K562 (cell line): Measurements from ENCODE around the gene PRODH2.

Experiments used
- ELF4 ChIP-seq: fragments of 450-650 bp; formaldehyde crosslinking; IDR thresholded peaks from 2 replicates; pipeline ENCODE4 v1.4.0; 2022; ENCODE audit warnings: missing genetic modification characterization
- EP300 ChIP-seq: IDR thresholded peaks from 2 replicates; pipeline ENCODE4 v1.6.1; 2012; ENCODE audit warnings: low read length, improper control_type of control experiment
- GTF2A2 ChIP-seq: IDR thresholded peaks from 2 replicates; pipeline ENCODE4 v1.6.1; 2016; ENCODE audit warnings: mild to moderate bottlenecking, missing genetic modification characterization, missing compliant biosample characterization
- HDAC8 ChIP-seq: fragments of 450-650 bp; IDR thresholded peaks from 2 replicates; pipeline ENCODE4 v1.6.1; 2016; ENCODE audit warnings: mild to moderate bottlenecking, missing genetic modification characterization, moderate library complexity, missing compliant biosample characterization
- JUND ChIP-seq, 2 experiments: IDR thresholded peaks; 2 replicates in 1 of 2; 3 replicates in 1 of 2; pipeline ENCODE4 v1.6.1; 2011; ENCODE audit warnings: borderline replicate concordance in 2 of 2, low read depth in 2 of 2, low read length in 2 of 2, improper control_type of control experiment in 1 of 2, missing biosample characterization in 1 of 2, missing genetic modification characterization in 1 of 2, missing genetic modification reagents in 1 of 2
- KLF13 ChIP-seq: fragments of 450-650 bp; IDR thresholded peaks from 2 replicates; pipeline ENCODE4 v1.6.1; 2016; ENCODE audit warnings: missing genetic modification characterization, low read depth, mild to moderate bottlenecking, missing compliant biosample characterization, moderate library complexity, borderline replicate concordance
- MEIS2 ChIP-seq: fragments of 450-650 bp; IDR thresholded peaks from 2 replicates; pipeline ENCODE4 v1.6.1; 2014; ENCODE audit warnings: mild to moderate bottlenecking; ENCODE audit not compliant: partially characterized antibody
- TOE1 ChIP-seq, 2 experiments: fragments of 450-650 bp in 1 of 2; sonication (generic) in 1 of 2; formaldehyde crosslinking in 1 of 2; IDR thresholded peaks; 2 replicates each; pipeline versions ENCODE4 v1.7.1 to v1.8.0; 2016 to 2022; ENCODE audit warnings: borderline replicate concordance in 2 of 2, mild to moderate bottlenecking in 2 of 2, antibody characterized with exemption in 1 of 2, inconsistent platforms in 1 of 2, low read depth in 1 of 2, missing genetic modification reagents in 1 of 2, moderate library complexity in 1 of 2
- TF ChIP-seq, protein P1 (sequence below): sonication (generic); formaldehyde crosslinking; IDR thresholded peaks from 2 replicates; pipeline ENCODE4 v1.9.0; 2022; ENCODE audit warnings: mild to moderate bottlenecking, missing genetic modification reagents
- TF ChIP-seq, protein P2 (sequence below): sonication (generic); IDR thresholded peaks from 2 replicates; pipeline ENCODE4 v1.6.1; 2016
- TF ChIP-seq, protein P3 (sequence below), 2 experiments: fragments of 450-650 bp in 1 of 2; sonication (generic) in 1 of 2; formaldehyde crosslinking; conservative IDR thresholded peaks; 2 replicates each; pipeline versions ENCODE4 v1.4.0 to v1.8.1; 2020 to 2022; ENCODE audit warnings: mild to moderate bottlenecking in 1 of 2, missing genetic modification reagents in 1 of 2
- TF ChIP-seq, protein P4 (sequence below), 2 experiments: IDR thresholded peaks; 2 replicates each; pipeline ENCODE4 v1.6.1; 2011; ENCODE audit warnings: borderline replicate concordance in 1 of 2, control low read depth in 1 of 2, low read depth in 1 of 2, low read length in 1 of 2, mild to moderate bottlenecking in 1 of 2, mixed read lengths in 1 of 2, moderate library complexity in 1 of 2; ENCODE audit not compliant: insufficient read depth in 1 of 2, insufficient read length in 1 of 2, poor library complexity in 1 of 2, severe bottlenecking in 1 of 2; ENCODE audit errors: extremely low read depth in 1 of 2
- TF ChIP-seq, protein P5 (sequence below), 3 experiments: IDR thresholded peaks in 2 of 3; conservative IDR thresholded peaks in 1 of 3; 2 replicates each; pipeline ENCODE4 v1.5.1; 2011 to 2012; ENCODE audit warnings: low read length in 3 of 3, mild to moderate bottlenecking in 3 of 3, control low read depth in 2 of 3, improper control_type of control experiment in 1 of 3, inconsistent platforms in 1 of 3, low read depth in 1 of 3, mixed read lengths in 1 of 3, moderate library complexity in 1 of 3; ENCODE audit not compliant: insufficient read depth in 2 of 3
- TF ChIP-seq, protein P6 (sequence below): fragments of 450-650 bp; formaldehyde crosslinking; IDR thresholded peaks from 2 replicates; pipeline ENCODE4 v1.4.0; 2022; ENCODE audit warnings: mild to moderate bottlenecking, moderate library complexity

DNA sequence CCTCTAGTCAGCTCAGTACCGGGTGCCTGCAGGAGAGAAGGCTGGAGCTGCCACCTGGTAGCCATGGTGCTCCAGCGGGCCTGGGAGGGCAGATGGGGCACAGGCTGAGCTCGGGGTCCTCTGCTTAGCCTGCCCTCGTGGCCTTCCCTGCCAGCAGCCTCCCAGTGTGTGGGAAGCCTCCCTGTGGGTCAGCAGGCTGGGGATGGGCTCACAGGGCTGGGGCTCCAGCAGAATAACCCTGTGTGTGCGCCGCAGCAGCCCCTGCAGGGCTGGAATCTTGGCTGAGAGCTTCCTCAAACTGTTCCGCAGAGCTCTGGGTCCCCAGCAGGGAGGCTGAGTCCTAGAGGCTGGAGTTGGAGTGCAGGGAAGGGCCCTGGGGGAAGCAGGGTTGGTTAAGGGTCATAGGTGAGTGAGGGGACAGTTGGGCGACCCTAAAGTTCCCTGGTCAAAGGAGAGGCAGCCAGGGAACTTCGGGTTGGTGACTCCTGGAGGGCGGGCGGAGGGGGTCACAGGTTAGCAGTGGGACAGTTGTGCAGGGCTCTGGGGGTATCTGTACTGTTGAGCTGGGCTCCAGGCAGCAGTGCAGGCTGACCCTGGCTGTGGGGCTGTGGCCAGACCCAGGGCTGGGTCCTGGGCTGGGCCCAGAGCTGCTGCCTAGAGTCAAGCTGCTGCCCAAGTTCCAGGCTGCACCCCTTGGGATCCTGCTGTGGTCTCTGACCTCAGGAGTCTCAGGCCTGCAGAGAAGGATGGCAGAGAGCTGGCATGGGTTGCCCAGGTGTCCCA is 23.3 kb downstream of the PRODH2 start:
- TF ChIP-seq, protein P1, sequence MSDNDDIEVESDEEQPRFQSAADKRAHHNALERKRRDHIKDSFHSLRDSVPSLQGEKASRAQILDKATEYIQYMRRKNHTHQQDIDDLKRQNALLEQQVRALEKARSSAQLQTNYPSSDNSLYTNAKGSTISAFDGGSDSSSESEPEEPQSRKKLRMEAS (CRISPR knock-in tag): no peak
- TF ChIP-seq EP300 (no peak), ELF4 (no peak), HDAC8 (tag) (no peak), JUND (IDR thresholded peaks at IDR 0.05; ENCODE audit: borderline replicate concordance, low read depth, low read length) (no peak), JUND (tag; IDR thresholded peaks at IDR 0.05; ENCODE audit: borderline replicate concordance, low read depth, low read length) (no peak), MEIS2 (no peak), TOE1 (IDR thresholded peaks at IDR 0.05; ENCODE audit: borderline replicate concordance) (no peak), TOE1 (CRISPR knock-in tag; IDR thresholded peaks at IDR 0.05; ENCODE audit: borderline replicate concordance, low read depth) (no peak), KLF13 (no peak), GTF2A2 (tag) (no peak)
- TF ChIP-seq, protein P2, sequence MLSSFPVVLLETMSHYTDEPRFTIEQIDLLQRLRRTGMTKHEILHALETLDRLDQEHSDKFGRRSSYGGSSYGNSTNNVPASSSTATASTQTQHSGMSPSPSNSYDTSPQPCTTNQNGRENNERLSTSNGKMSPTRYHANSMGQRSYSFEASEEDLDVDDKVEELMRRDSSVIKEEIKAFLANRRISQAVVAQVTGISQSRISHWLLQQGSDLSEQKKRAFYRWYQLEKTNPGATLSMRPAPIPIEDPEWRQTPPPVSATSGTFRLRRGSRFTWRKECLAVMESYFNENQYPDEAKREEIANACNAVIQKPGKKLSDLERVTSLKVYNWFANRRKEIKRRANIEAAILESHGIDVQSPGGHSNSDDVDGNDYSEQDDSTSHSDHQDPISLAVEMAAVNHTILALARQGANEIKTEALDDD: no peak
- TF ChIP-seq, protein P3, sequence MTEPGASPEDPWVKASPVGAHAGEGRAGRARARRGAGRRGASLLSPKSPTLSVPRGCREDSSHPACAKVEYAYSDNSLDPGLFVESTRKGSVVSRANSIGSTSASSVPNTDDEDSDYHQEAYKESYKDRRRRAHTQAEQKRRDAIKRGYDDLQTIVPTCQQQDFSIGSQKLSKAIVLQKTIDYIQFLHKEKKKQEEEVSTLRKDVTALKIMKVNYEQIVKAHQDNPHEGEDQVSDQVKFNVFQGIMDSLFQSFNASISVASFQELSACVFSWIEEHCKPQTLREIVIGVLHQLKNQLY (CRISPR knock-in tag; conservative IDR thresholded peaks at IDR 0.05): no peak
- TF ChIP-seq, protein P4, sequence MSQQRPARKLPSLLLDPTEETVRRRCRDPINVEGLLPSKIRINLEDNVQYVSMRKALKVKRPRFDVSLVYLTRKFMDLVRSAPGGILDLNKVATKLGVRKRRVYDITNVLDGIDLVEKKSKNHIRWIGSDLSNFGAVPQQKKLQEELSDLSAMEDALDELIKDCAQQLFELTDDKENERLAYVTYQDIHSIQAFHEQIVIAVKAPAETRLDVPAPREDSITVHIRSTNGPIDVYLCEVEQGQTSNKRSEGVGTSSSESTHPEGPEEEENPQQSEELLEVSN (IDR thresholded peaks at IDR 0.05; ENCODE audit: borderline replicate concordance in 1 of 2, extremely low read depth in 1 of 2, insufficient read depth in 1 of 2, insufficient read length in 1 of 2, low read depth in 1 of 2, low read length in 1 of 2, poor library complexity in 1 of 2, severe bottlenecking in 1 of 2): no peak
- TF ChIP-seq, protein P5, sequence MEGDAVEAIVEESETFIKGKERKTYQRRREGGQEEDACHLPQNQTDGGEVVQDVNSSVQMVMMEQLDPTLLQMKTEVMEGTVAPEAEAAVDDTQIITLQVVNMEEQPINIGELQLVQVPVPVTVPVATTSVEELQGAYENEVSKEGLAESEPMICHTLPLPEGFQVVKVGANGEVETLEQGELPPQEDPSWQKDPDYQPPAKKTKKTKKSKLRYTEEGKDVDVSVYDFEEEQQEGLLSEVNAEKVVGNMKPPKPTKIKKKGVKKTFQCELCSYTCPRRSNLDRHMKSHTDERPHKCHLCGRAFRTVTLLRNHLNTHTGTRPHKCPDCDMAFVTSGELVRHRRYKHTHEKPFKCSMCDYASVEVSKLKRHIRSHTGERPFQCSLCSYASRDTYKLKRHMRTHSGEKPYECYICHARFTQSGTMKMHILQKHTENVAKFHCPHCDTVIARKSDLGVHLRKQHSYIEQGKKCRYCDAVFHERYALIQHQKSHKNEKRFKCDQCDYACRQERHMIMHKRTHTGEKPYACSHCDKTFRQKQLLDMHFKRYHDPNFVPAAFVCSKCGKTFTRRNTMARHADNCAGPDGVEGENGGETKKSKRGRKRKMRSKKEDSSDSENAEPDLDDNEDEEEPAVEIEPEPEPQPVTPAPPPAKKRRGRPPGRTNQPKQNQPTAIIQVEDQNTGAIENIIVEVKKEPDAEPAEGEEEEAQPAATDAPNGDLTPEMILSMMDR (IDR thresholded peaks at IDR 0.05 in 2 of 3, conservative IDR thresholded peaks at IDR 0.05 in 1 of 3; ENCODE audit: insufficient read depth in 2 of 3, low read depth in 1 of 3, low read length in 3 of 3): no peak
- TF ChIP-seq, protein P6, sequence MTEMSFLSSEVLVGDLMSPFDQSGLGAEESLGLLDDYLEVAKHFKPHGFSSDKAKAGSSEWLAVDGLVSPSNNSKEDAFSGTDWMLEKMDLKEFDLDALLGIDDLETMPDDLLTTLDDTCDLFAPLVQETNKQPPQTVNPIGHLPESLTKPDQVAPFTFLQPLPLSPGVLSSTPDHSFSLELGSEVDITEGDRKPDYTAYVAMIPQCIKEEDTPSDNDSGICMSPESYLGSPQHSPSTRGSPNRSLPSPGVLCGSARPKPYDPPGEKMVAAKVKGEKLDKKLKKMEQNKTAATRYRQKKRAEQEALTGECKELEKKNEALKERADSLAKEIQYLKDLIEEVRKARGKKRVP (CRISPR knock-in tag): no peak
